ENCODE data around the gene MAN2C1.
"Not testable (repeated sequence)": the region's sequence is repeated elsewhere in the genome, so short reads cannot be mapped to it uniquely, and the experiment has no call there.

The MAN2C1 gene

GRCh38 chr15:75346796-75347221 is 21.6 kb downstream of the MAN2C1 start, which contains the start of gene NEIL1:
TSS of gene NEIL1 (plus strand) at chr15:75347039. CDS start at chr15:75348906, 1,867 bp downstream.
- DNase-seq (ENCODE audit: low read depth, low spot score): peak; percentile 21

- DNase-seq (ENCODE audit: low read depth, low spot score): not testable (repeated sequence)
These were observed 24.5 kb downstream of the MAN2C1 start for GRCh38 chr15:75343953-75344352.

GRCh38 chr15:75342221-75342620 is 26.2 kb downstream of the MAN2C1 start:
- DNase-seq (ENCODE audit: low read depth, low spot score): no peak

GRCh38 chr15:75339531-75340240 is 28.7 kb downstream of the MAN2C1 start:
- DNase-seq (ENCODE audit: low read depth, low spot score): no peak

GRCh38 chr15:75338661-75339240 is 29.7 kb downstream of the MAN2C1 start:
- no peak for DNase-seq (ENCODE audit: low read depth, low spot score)

GRCh38 chr15:75335705-75336355 is 32.6 kb downstream of the MAN2C1 start, which contains the start of gene COMMD4:
TSS of gene COMMD4 (plus strand) at chr15:75336063. CDS start at chr15:75336090, 27 bp downstream.
- peak; percentile 96 for DNase-seq (ENCODE audit: low read depth, low spot score)

- no peak for DNase-seq (ENCODE audit: low read depth, low spot score)
These were observed 33.1 kb downstream of the MAN2C1 start for GRCh38 chr15:75335313-75335704.

- not testable (repeated sequence) for DNase-seq (ENCODE audit: low read depth, low spot score)
These were observed 34.6 kb downstream of the MAN2C1 start for GRCh38 chr15:75333654-75334419.

- DNase-seq (ENCODE audit: low read depth, low spot score): not testable (repeated sequence)
These were observed 36.3 kb downstream of the MAN2C1 start for GRCh38 chr15:75332093-75332492.

GRCh38 chr15:75329571-75329970 is 38.8 kb downstream of the MAN2C1 start:
- no peak for DNase-seq (ENCODE audit: low read depth, low spot score)

GRCh38 chr15:75328493-75329314 is 39.7 kb downstream of the MAN2C1 start:
- DNase-seq (ENCODE audit: low read depth, low spot score): no peak

GRCh38 chr15:75327491-75327890 is 40.9 kb downstream of the MAN2C1 start:
- DNase-seq (ENCODE audit: low read depth, low spot score): no peak

- DNase-seq (ENCODE audit: low read depth, low spot score): no peak
These were observed 41.4 kb downstream of the MAN2C1 start for GRCh38 chr15:75327005-75327404.

GRCh38 chr15:75325922-75326321 is 42.5 kb downstream of the MAN2C1 start:
- DNase-seq (ENCODE audit: low read depth, low spot score): no peak

- no peak for DNase-seq (ENCODE audit: low read depth, low spot score)
These were observed 46.7 kb downstream of the MAN2C1 start for GRCh38 chr15:75321711-75322110.

GRCh38 chr15:75319231-75319897 is 49.0 kb downstream of the MAN2C1 start:
- DNase-seq (ENCODE audit: low read depth, low spot score): not testable (repeated sequence)

- no peak for DNase-seq (ENCODE audit: low read depth, low spot score)
These were observed 53.7 kb downstream of the MAN2C1 start for GRCh38 chr15:75314552-75315290.

- DNase-seq (ENCODE audit: low read depth, low spot score): no peak
These were observed 55.1 kb downstream of the MAN2C1 start for GRCh38 chr15:75313116-75313845.

GRCh38 chr15:75312548-75312947 is 55.9 kb downstream of the MAN2C1 start:
- DNase-seq (ENCODE audit: low read depth, low spot score): peak; percentile 44

All from astrocyte of the hippocampus (primary cell).